ENCODE results near the gene CTSE.

Gene CTSE

DNA sequence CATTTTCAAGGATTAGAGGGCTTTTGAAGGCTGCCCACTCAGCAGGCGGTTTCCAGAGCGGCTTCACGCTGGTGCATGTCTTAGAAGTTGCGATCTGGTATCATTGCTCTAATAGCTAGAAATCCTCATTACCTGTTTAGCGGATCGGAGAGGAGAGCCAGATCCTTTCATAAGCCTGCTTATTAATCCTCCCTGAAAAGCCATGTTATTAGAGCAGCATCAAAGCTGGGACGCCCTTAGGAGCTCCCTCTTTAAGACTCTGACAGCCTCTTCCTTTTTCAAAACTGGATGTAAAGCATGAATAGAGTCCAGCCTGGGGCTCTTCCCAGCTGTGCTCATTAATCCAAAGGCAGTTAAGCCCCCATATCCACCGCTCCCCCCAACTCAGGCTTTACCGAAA lies 13.9 kb upstream of the CTSE start:
- Histone ChIP-seq H3K4me3 (replicated peaks; ENCODE audit: low read depth, low read length) (no peak overlapping the region), H3K27me3 (replicated peaks; ENCODE audit: control insufficient read depth, insufficient read depth, low read length) (no peaks in the 10 kb centered on the region), H3K36me3 (ENCODE audit: control insufficient read depth, insufficient read depth, low read length) (no peaks in the 10 kb centered on the region)
- TF ChIP-seq, protein P1, sequence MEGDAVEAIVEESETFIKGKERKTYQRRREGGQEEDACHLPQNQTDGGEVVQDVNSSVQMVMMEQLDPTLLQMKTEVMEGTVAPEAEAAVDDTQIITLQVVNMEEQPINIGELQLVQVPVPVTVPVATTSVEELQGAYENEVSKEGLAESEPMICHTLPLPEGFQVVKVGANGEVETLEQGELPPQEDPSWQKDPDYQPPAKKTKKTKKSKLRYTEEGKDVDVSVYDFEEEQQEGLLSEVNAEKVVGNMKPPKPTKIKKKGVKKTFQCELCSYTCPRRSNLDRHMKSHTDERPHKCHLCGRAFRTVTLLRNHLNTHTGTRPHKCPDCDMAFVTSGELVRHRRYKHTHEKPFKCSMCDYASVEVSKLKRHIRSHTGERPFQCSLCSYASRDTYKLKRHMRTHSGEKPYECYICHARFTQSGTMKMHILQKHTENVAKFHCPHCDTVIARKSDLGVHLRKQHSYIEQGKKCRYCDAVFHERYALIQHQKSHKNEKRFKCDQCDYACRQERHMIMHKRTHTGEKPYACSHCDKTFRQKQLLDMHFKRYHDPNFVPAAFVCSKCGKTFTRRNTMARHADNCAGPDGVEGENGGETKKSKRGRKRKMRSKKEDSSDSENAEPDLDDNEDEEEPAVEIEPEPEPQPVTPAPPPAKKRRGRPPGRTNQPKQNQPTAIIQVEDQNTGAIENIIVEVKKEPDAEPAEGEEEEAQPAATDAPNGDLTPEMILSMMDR (IDR thresholded peaks at IDR 0.05; ENCODE audit: insufficient read depth, low read length, poor library complexity, severe bottlenecking), result no peak
- no peak for DNase-seq (ENCODE audit: extremely low read depth, insufficient read length)

DNA sequence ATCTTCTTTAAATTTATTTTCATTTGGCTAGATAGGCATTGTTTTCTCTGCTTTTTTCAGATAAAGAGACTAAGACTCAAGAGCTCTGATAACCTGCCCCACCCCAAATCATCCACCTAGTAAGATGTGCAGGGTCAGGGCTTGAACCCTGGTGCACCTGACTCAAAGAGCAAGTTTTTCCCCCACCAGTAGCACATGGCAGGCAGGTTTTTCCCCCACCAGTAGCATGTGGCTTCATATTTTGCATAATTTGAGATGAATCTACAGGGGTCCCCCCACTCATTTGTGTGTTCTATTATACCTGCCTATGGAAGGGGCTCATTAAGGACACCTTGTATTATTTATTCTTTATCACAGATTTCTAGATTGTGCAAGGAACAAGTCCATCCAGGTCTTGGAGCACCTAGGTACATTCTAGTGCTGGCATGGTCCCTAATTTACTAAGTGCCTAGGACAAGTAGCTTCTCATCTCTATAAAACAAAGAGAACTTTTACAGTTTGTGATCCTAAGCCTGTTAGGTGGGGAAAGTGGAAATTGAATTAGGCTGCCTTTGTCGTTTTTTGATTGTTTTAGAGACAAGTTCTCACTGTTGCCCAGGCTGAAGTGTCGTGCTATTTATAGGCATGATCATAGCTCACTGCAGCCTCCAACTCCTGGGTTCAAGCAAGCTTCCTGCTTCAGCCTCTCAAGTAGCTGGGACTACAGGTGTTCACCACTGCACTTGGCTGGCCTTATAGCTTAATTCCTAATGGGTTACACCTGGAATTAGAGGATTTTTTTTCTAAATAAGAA lies 13.2 kb upstream of the CTSE start:
- Histone ChIP-seq H3K27me3 (replicated peaks; ENCODE audit: control insufficient read depth, insufficient read depth, low read length) (no peaks in the 10 kb centered on the region), H3K36me3 (ENCODE audit: control insufficient read depth, insufficient read depth, low read length) (no peaks in the 10 kb centered on the region), H3K4me3 (replicated peaks; ENCODE audit: low read depth, low read length) (no peak overlapping the region)
- no peak for DNase-seq (ENCODE audit: extremely low read depth, insufficient read length)
- TF ChIP-seq, protein P1 (IDR thresholded peaks at IDR 0.05; ENCODE audit: insufficient read depth, low read length, poor library complexity, severe bottlenecking), result no peak

DNA sequence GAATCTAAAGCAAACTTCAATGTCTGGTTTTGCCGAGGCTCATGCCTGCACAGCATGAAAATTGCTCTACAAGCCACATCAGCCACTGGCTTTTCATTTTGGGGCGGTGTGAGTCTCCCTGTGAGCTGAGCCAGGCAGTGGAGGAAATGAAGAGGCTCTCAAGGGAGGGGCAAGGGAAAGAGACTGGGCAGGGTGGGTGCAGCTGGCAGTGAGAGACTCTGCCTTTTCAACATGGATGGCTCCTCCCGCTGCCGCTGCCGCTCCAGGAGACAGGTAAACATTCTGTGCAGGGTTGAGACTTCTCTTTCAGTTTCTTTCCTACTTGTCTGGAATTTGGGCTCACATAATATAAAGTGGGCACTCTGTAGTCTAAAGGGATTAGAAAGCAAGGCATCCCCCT lies 11.3 kb upstream of the CTSE start:
- TF ChIP-seq, protein P1 (IDR thresholded peaks at IDR 0.05; ENCODE audit: insufficient read depth, low read length, poor library complexity, severe bottlenecking), result no peak
- DNase-seq (ENCODE audit: extremely low read depth, insufficient read length), result no peak
- Histone ChIP-seq H3K27me3 (replicated peaks; ENCODE audit: control insufficient read depth, insufficient read depth, low read length) (no peaks in the 10 kb centered on the region), H3K4me3 (replicated peaks; ENCODE audit: low read depth, low read length) (peak overlapping the region; percentile 52), H3K36me3 (ENCODE audit: control insufficient read depth, insufficient read depth, low read length) (no peaks in the 10 kb centered on the region)

DNA sequence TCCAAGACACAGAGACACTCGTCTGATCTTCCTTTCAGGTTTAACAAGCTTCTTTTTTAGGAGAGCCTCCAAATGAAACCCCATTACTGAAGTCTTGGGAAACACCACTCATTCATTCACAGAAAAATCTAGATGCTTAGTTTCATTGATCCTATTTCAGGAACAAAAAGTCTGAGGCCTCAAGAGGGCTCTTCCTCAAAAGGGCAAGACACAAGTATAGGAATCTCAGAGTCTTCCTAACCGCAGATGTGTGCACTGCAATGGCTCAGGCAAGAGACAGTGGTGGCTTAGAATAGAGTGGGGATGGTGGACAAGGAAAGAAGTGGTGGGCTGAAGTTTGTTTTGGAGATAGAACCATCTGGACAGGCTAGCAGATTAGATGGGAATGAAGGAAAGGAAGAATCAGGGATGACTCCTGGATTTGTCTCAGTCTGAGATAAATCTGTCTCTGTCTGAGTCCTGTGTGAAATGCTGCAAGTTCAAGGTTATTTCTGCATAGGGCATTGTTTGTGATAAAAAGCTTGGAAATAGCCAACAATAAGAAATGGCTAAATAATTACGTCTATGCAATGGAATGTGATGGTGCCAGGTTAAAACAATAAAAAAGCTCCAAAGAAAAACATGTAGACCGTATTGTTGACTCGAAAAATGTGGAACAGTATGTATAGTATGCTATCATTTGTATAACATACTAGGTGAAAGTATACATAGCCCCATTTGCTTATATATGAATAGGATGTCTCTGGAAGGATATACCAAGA lies 8.9 kb upstream of the CTSE start:
- no peak for DNase-seq (ENCODE audit: extremely low read depth, insufficient read length)
- Histone ChIP-seq H3K27me3 (replicated peaks; ENCODE audit: control insufficient read depth, insufficient read depth, low read length) (no peaks in the 10 kb centered on the region; the same call in 1 of the 2 replicates), H3K4me3 (replicated peaks; ENCODE audit: low read depth, low read length) (no peak overlapping the region), H3K36me3 (ENCODE audit: control insufficient read depth, insufficient read depth, low read length) (no peaks in the 10 kb centered on the region)
- TF ChIP-seq, protein P1 (IDR thresholded peaks at IDR 0.05; ENCODE audit: insufficient read depth, low read length, poor library complexity, severe bottlenecking), result no peak

DNA sequence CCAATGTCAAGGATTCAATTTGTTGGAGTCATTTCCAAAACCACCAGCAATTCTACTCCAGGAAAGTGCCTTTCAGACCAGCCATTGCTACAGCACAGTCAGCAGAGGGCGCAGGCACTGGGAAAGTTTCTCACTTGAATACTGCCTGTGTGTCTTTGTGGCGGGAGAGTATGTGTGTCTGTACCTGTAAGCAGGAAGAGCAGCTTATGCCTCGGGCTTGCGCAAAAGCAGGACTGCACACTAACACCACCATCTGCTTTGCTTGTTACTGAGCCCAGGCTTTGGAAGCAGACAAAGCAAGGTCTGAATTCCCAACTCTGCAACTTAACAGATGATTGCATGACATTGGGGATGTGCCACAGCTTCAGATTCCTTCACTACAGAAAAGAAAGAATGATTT lies 7.0 kb upstream of the CTSE start:
- Histone ChIP-seq H3K36me3 (ENCODE audit: control insufficient read depth, insufficient read depth, low read length) (no peaks in the 10 kb centered on the region), H3K27me3 (replicated peaks; ENCODE audit: control insufficient read depth, insufficient read depth, low read length) (no peaks in the 10 kb centered on the region; the same call in 1 of the 2 replicates), H3K4me3 (replicated peaks; ENCODE audit: low read depth, low read length) (no peak overlapping the region)
- no peak for DNase-seq (ENCODE audit: extremely low read depth, insufficient read length)
- TF ChIP-seq, protein P1 (IDR thresholded peaks at IDR 0.05; ENCODE audit: insufficient read depth, low read length, poor library complexity, severe bottlenecking), result peak; percentile 87
